ENCODE results near the gene SLC17A8.

Gene SLC17A8

GRCh38 chr12:100383586-100384558 lies 27.0 kb downstream of the SLC17A8 start:
- H3K36me3 ChIP-seq (replicated peaks; ENCODE audit: low read depth, low read length) = no peaks in the 10 kb centered on the region
- no peak overlapping the region for H3K4me2 ChIP-seq (ENCODE audit: low read length)
- H3K27me3 ChIP-seq (ENCODE audit: low read depth, low read length) = peaks cover 15% of the 10 kb centered on the region
- no peak overlapping the region for H3K9ac ChIP-seq (ENCODE audit: low read length)
- TF ChIP-seq EZH2phosphoT487 (IDR thresholded peaks at IDR 0.05; ENCODE audit: low read depth) = no peak
- no peak for TF ChIP-seq CTCF (IDR thresholded peaks at IDR 0.05; ENCODE audit: low read depth, low read length)
- H3K79me2 ChIP-seq (ENCODE audit: low read length) = no peaks in the 10 kb centered on the region
- no peaks in the 10 kb centered on the region for H4K20me1 ChIP-seq (ENCODE audit: insufficient read depth, low read length)
- H3K4me3 ChIP-seq (ENCODE audit: low read length) = no peak overlapping the region
- no peak overlapping the region for H2AFZ ChIP-seq (ENCODE audit: low read depth, low read length)
- H3K27ac ChIP-seq (ENCODE audit: low read length) = no peak overlapping the region
- H3K9me3 ChIP-seq (ENCODE audit: insufficient read depth, low read length) = no peaks in the 10 kb centered on the region
- H3K4me1 ChIP-seq (ENCODE audit: low read length) = peaks cover 13% of the 10 kb centered on the region

- H3K9me3 ChIP-seq (ENCODE audit: insufficient read depth, low read length) = no peaks in the 10 kb centered on the region
- no peak overlapping the region for H3K4me3 ChIP-seq (ENCODE audit: low read length)
- peaks cover 15% of the 10 kb centered on the region for H3K27me3 ChIP-seq (ENCODE audit: low read depth, low read length)
- H2AFZ ChIP-seq (ENCODE audit: low read depth, low read length) = no peak overlapping the region
- H4K20me1 ChIP-seq (ENCODE audit: insufficient read depth, low read length) = no peaks in the 10 kb centered on the region
- H3K36me3 ChIP-seq (replicated peaks; ENCODE audit: low read depth, low read length) = no peaks in the 10 kb centered on the region
- TF ChIP-seq EZH2phosphoT487 (IDR thresholded peaks at IDR 0.05; ENCODE audit: low read depth) (no peak), CTCF (IDR thresholded peaks at IDR 0.05; ENCODE audit: low read depth, low read length) (no peak)
- H3K4me1 ChIP-seq (ENCODE audit: low read length) = peaks cover 13% of the 10 kb centered on the region
- no peak overlapping the region for H3K9ac ChIP-seq (ENCODE audit: low read length)
- H3K79me2 ChIP-seq (ENCODE audit: low read length) = no peaks in the 10 kb centered on the region
- no peak overlapping the region for H3K27ac ChIP-seq (ENCODE audit: low read length)
- no peak overlapping the region for H3K4me2 ChIP-seq (ENCODE audit: low read length)
Observed at GRCh38 chr12:100384559-100384935, 27.7 kb downstream of the SLC17A8 start.

GRCh38 chr12:100388382-100388781 lies 31.5 kb downstream of the SLC17A8 start:
- Histone ChIP-seq H4K20me1 (ENCODE audit: insufficient read depth, low read length) (no peaks in the 10 kb centered on the region), H3K4me1 (ENCODE audit: low read length) (no peaks in the 10 kb centered on the region), H3K4me3 (ENCODE audit: low read length) (no peak overlapping the region), H3K9me3 (ENCODE audit: insufficient read depth, low read length) (no peaks in the 10 kb centered on the region), H3K27ac (ENCODE audit: low read length) (no peak overlapping the region), H3K9ac (ENCODE audit: low read length) (no peak overlapping the region), H3K27me3 (ENCODE audit: low read depth, low read length) (0 out of 2 replicates have a peak, but pooled peaks cover 7% of the 10 kb centered on the region), H2AFZ (ENCODE audit: low read depth, low read length) (no peak overlapping the region), H3K4me2 (ENCODE audit: low read length) (no peak overlapping the region), H3K79me2 (ENCODE audit: low read length) (no peaks in the 10 kb centered on the region), H3K36me3 (replicated peaks; ENCODE audit: low read depth, low read length) (no peaks in the 10 kb centered on the region)
- no peak for TF ChIP-seq CTCF (IDR thresholded peaks at IDR 0.05; ENCODE audit: low read depth, low read length)
- no peak for TF ChIP-seq EZH2phosphoT487 (IDR thresholded peaks at IDR 0.05; ENCODE audit: low read depth)

GRCh38 chr12:100391856-100392255 lies 35.0 kb downstream of the SLC17A8 start:
- H3K9me3 ChIP-seq (ENCODE audit: insufficient read depth, low read length) = no peaks in the 10 kb centered on the region
- no peak overlapping the region for H3K27ac ChIP-seq (ENCODE audit: low read length)
- H3K4me1 ChIP-seq (ENCODE audit: low read length) = no peaks in the 10 kb centered on the region
- TF ChIP-seq EZH2phosphoT487 (IDR thresholded peaks at IDR 0.05; ENCODE audit: low read depth) (no peak), CTCF (IDR thresholded peaks at IDR 0.05; ENCODE audit: low read depth, low read length) (peak; percentile 47)
- H3K36me3 ChIP-seq (replicated peaks; ENCODE audit: low read depth, low read length) = no peaks in the 10 kb centered on the region
- H3K9ac ChIP-seq (ENCODE audit: low read length) = no peak overlapping the region
- H3K27me3 ChIP-seq (ENCODE audit: low read depth, low read length) = 0 out of 2 replicates have a peak, but pooled peaks cover 7% of the 10 kb centered on the region
- no peak overlapping the region for H3K4me2 ChIP-seq (ENCODE audit: low read length)
- H3K79me2 ChIP-seq (ENCODE audit: low read length) = no peaks in the 10 kb centered on the region
- no peak overlapping the region for H2AFZ ChIP-seq (ENCODE audit: low read depth, low read length)
- no peak overlapping the region for H3K4me3 ChIP-seq (ENCODE audit: low read length)
- no peaks in the 10 kb centered on the region for H4K20me1 ChIP-seq (ENCODE audit: insufficient read depth, low read length)

Measured in OCI-LY3 (cell line).